Fibroblast of lung (primary cell): Measurements from ENCODE around the gene FOXL1. TPM values are rescaled to one million over a fixed set of nuclear protein-coding genes. Genes with fewer than 3 reads are reported as not detected.

Source experiments
- DNase-seq, 2 donors: peaks; one replicate each; pipeline versions ENCODE4 v3.0.0 to v3.0.0-alpha.2; 2010; ENCODE audit warnings: low read depth in 2 of 2
- H2AFZ ChIP-seq: 2 replicates; pipeline ENCODE4 v1.5.1; 2012; ENCODE audit warnings: low read length, control low read depth, inconsistent platforms
- H3K27ac ChIP-seq: 2 replicates; pipeline ENCODE4 v1.5.1; 2011; ENCODE audit warnings: low read length, control low read depth; ENCODE audit not compliant: insufficient read depth
- H3K27me3 ChIP-seq: 2 replicates; pipeline ENCODE4 v1.5.1; 2011; ENCODE audit warnings: mild to moderate bottlenecking, low read length; ENCODE audit not compliant: control insufficient read depth, insufficient read depth
- H3K36me3 ChIP-seq: 2 replicates; pipeline ENCODE4 v1.5.1; 2011; ENCODE audit warnings: low read length; ENCODE audit not compliant: control insufficient read depth, insufficient read depth
- H3K4me1 ChIP-seq: 2 replicates; pipeline ENCODE4 v1.5.1; 2011; ENCODE audit warnings: low read length; ENCODE audit not compliant: control insufficient read depth, insufficient read depth; ENCODE audit errors: extremely low read depth
- H3K4me2 ChIP-seq: 2 replicates; pipeline ENCODE4 v1.5.1; 2011; ENCODE audit warnings: low read length, control low read depth; ENCODE audit not compliant: insufficient read depth; ENCODE audit errors: extremely low read depth
- H3K4me3 ChIP-seq, 4 experiments: fragments of 200-600 bp in 1 of 4; sonication (generic) in 1 of 4; replicated peaks in 1 of 4; 2 replicates each; pipeline ENCODE4 v1.5.1; 2011 to 2016; ENCODE audit warnings: low read length in 4 of 4, low read depth in 3 of 4, mild to moderate bottlenecking in 3 of 4, control low read depth in 2 of 4, inconsistent platforms in 1 of 4, mixed read lengths in 1 of 4; ENCODE audit not compliant: insufficient read depth in 1 of 4; ENCODE audit errors: control extremely low read depth in 1 of 4
- H3K79me2 ChIP-seq: 2 replicates; pipeline ENCODE4 v1.5.1; 2012; ENCODE audit warnings: mild to moderate bottlenecking, low read length, inconsistent platforms; ENCODE audit not compliant: control insufficient read depth, insufficient read depth
- H3K9ac ChIP-seq: 2 replicates; pipeline ENCODE4 v1.5.1; 2011; ENCODE audit warnings: mild to moderate bottlenecking, low read length, control low read depth; ENCODE audit not compliant: insufficient read depth
- H3K9me3 ChIP-seq: 2 replicates; pipeline ENCODE4 v1.5.1; 2012; ENCODE audit warnings: low read depth, low read length; ENCODE audit not compliant: control insufficient read depth, insufficient read depth
- H4K20me1 ChIP-seq: 2 replicates; pipeline ENCODE4 v1.5.1; 2011; ENCODE audit warnings: low read length; ENCODE audit not compliant: control insufficient read depth, insufficient read depth; ENCODE audit errors: extremely low read depth
- CTCF ChIP-seq, 2 donors: IDR thresholded peaks in 1 of 2; conservative IDR thresholded peaks in 1 of 2; 1 replicate in 1 of 2; 2 replicates in 1 of 2; pipeline ENCODE4 v1.5.1; 2011 to 2012; ENCODE audit warnings: low read length in 2 of 2, control low read depth in 1 of 2, inconsistent platforms in 1 of 2, low read depth in 1 of 2, mild to moderate bottlenecking in 1 of 2
- EZH2 ChIP-seq: IDR thresholded peaks from 2 replicates; pipeline ENCODE4 v1.5.1; 2012; ENCODE audit warnings: low read length, control low read depth, mild to moderate bottlenecking; ENCODE audit errors: missing control alignments
- polyA plus RNA-seq, 2 donors: library from polyadenylated mRNA; depleted of rRNA in 1 of 2; stranded (reverse) in 1 of 2; unstranded in 1 of 2; fragments of >200 nt; gene quantifications; 2 replicates each; pipeline ENCODE4 v1.2.1, GENCODE V29; 2011 to 2012; ENCODE audit warnings: missing spikeins in 1 of 2
- total RNA-seq: library from RNA; depleted of rRNA; stranded (reverse); fragments of >200 nt; gene quantifications from 2 replicates; pipeline ENCODE4 v1.2.1, GENCODE V29; 2014

Gene FOXL1
- total and polyA plus RNA-seq, 2 donors (not counting 1 experiment from before 2014, with no cell fraction given), result 5.9 to 27.4 TPM

GRCh38 chr16:86531191-86531545 is 47.2 kb upstream of the FOXL1 start:
- Histone ChIP-seq H3K9ac (no peak overlapping the region), H3K36me3 (peaks cover 3% of the 10 kb centered on the region), H3K9me3 (no peaks in the 10 kb centered on the region), H3K4me2 (peak overlapping the region; percentile 35), H3K27me3 (no peaks in the 10 kb centered on the region), H3K79me2 (no peaks in the 10 kb centered on the region), H4K20me1 (no peaks in the 10 kb centered on the region), H2AFZ (no peak overlapping the region), H3K4me3 (no peak overlapping the region), H3K4me1 (no peaks in the 10 kb centered on the region), H3K27ac (no peak overlapping the region)
- peak; percentile 63 to 95 for DNase-seq
- TF ChIP-seq CTCF (conservative IDR thresholded peaks at IDR 0.05 in 1 of 2, IDR thresholded peaks at IDR 0.05 in 1 of 2; ENCODE audit: low read depth in 1 of 2, low read length in 2 of 2) (no peak), EZH2 (no peak)

GRCh38 chr16:86531641-86532525 is 46.5 kb upstream of the FOXL1 start:
- H3K4me2 ChIP-seq, result no peak overlapping the region
- H3K36me3 ChIP-seq, result peaks cover 6% of the 10 kb centered on the region
- H3K4me3 ChIP-seq, result no peak overlapping the region
- H2AFZ ChIP-seq, result no peak overlapping the region
- H3K4me1 ChIP-seq, result no peaks in the 10 kb centered on the region
- H3K27ac ChIP-seq, result no peak overlapping the region
- no peaks in the 10 kb centered on the region for H3K9me3 ChIP-seq
- H3K79me2 ChIP-seq, result no peaks in the 10 kb centered on the region
- H3K9ac ChIP-seq, result no peak overlapping the region
- H4K20me1 ChIP-seq, result no peaks in the 10 kb centered on the region
- H3K27me3 ChIP-seq, result no peaks in the 10 kb centered on the region
- TF ChIP-seq CTCF (conservative IDR thresholded peaks at IDR 0.05 in 1 of 2, IDR thresholded peaks at IDR 0.05 in 1 of 2; ENCODE audit: low read depth in 1 of 2, low read length in 2 of 2), result no peak
- TF ChIP-seq EZH2, result no peak
- no peak for DNase-seq

- H3K79me2 ChIP-seq, result no peaks in the 10 kb centered on the region
- H3K4me2 ChIP-seq, result no peak overlapping the region
- TF ChIP-seq EZH2 (no peak), CTCF (conservative IDR thresholded peaks at IDR 0.05 in 1 of 2, IDR thresholded peaks at IDR 0.05 in 1 of 2; ENCODE audit: low read depth in 1 of 2, low read length in 2 of 2) (no peak)
- no peak for DNase-seq
- no peak overlapping the region for H2AFZ ChIP-seq
- no peak overlapping the region for H3K27ac ChIP-seq
- H3K9ac ChIP-seq, result no peak overlapping the region
- no peaks in the 10 kb centered on the region for H3K4me1 ChIP-seq
- H3K36me3 ChIP-seq, result peaks cover 6% of the 10 kb centered on the region
- H3K4me3 ChIP-seq, result no peak overlapping the region
- no peaks in the 10 kb centered on the region for H3K27me3 ChIP-seq
- H4K20me1 ChIP-seq, result no peaks in the 10 kb centered on the region
- no peaks in the 10 kb centered on the region for H3K9me3 ChIP-seq
These were observed 45.9 kb upstream of the FOXL1 start for GRCh38 chr16:86532526-86532815.
